Erythroblast (primary cell): Measurements from ENCODE around the gene MTA2.

Experiments used
- GATA1 ChIP-seq: IDR thresholded peaks from 2 replicates; pipeline ENCODE4 v1.6.1; 2011; ENCODE audit warnings: low read depth, mild to moderate bottlenecking, control low read depth, low read length, moderate library complexity
- POLR2A ChIP-seq: IDR thresholded peaks from 2 replicates; pipeline ENCODE4 v1.6.1; 2011; ENCODE audit warnings: mild to moderate bottlenecking, low read length

GRCh38 chr11:62608776-62609175, 7.1 kb upstream of the MTA2 start:
- TF ChIP-seq POLR2A, result no peak
- no peak for TF ChIP-seq GATA1
